ENCODE results near the gene OR9Q1. TPM values are rescaled to one million over a fixed set of nuclear protein-coding genes. Genes with fewer than 3 reads are reported as not detected.

The OR9Q1 gene
- not detected for polyA plus RNA-seq (2012; ENCODE audit: insufficient read depth, insufficient read length, low read depth)

GRCh38 chr11:58023435-58023931 lies at the start of gene OR9Q1:
OR9Q1 (plus strand) TSS chr11:58023881; CDS start chr11:58179445, 155,564 bp downstream.
- Histone ChIP-seq H3K4me1 (no peaks in the 10 kb centered on the region), H3K4me3 (ENCODE audit: low read depth, low read length) (no peak within 1 kb of the TSS), H3K36me3 (no peaks in the 10 kb centered on the region), H3K9me3 (no peaks in the 10 kb centered on the region), H3K27me3 (no peaks in the 10 kb centered on the region)
- TF ChIP-seq CTCF (IDR thresholded peaks at IDR 0.05; ENCODE audit: low read depth, low read length): no peak
- no peak for DNase-seq

GRCh38 chr11:57974132-57974531 lies 49.5 kb upstream of the OR9Q1 start:
- no peak for TF ChIP-seq CTCF (IDR thresholded peaks at IDR 0.05; ENCODE audit: low read depth, low read length)
- no peaks in the 10 kb centered on the region for H3K4me1 ChIP-seq
- no peaks in the 10 kb centered on the region for H3K36me3 ChIP-seq
- no peaks in the 10 kb centered on the region for H3K9me3 ChIP-seq
- DNase-seq: no peak
- H3K27me3 ChIP-seq: no peaks in the 10 kb centered on the region
- no peak overlapping the region for H3K4me3 ChIP-seq (ENCODE audit: low read depth, low read length)

GRCh38 chr11:57974848-57975601 lies 48.7 kb upstream of the OR9Q1 start:
- TF ChIP-seq CTCF (IDR thresholded peaks at IDR 0.05; ENCODE audit: low read depth, low read length): no peak
- Histone ChIP-seq H3K9me3 (no peaks in the 10 kb centered on the region), H3K36me3 (no peaks in the 10 kb centered on the region), H3K4me1 (no peaks in the 10 kb centered on the region), H3K27me3 (no peaks in the 10 kb centered on the region), H3K4me3 (ENCODE audit: low read depth, low read length) (no peak overlapping the region)
- DNase-seq: no peak

GRCh38 chr11:57977709-57978108 lies 46.0 kb upstream of the OR9Q1 start:
- Histone ChIP-seq H3K9me3 (no peaks in the 10 kb centered on the region), H3K36me3 (no peaks in the 10 kb centered on the region), H3K4me1 (no peaks in the 10 kb centered on the region), H3K27me3 (no peaks in the 10 kb centered on the region), H3K4me3 (ENCODE audit: low read depth, low read length) (no peak overlapping the region)
- no peak for DNase-seq
- no peak for TF ChIP-seq CTCF (IDR thresholded peaks at IDR 0.05; ENCODE audit: low read depth, low read length)

GRCh38 chr11:57978686-57979531 lies 44.8 kb upstream of the OR9Q1 start:
- H3K4me1 ChIP-seq: no peaks in the 10 kb centered on the region
- H3K9me3 ChIP-seq: no peaks in the 10 kb centered on the region
- H3K36me3 ChIP-seq: no peaks in the 10 kb centered on the region
- no peak for DNase-seq
- no peak for TF ChIP-seq CTCF (IDR thresholded peaks at IDR 0.05; ENCODE audit: low read depth, low read length)
- no peak overlapping the region for H3K4me3 ChIP-seq (ENCODE audit: low read depth, low read length)
- no peaks in the 10 kb centered on the region for H3K27me3 ChIP-seq
